ENCODE measurements around the gene TNP1. TPM values are rescaled to one million over a fixed set of nuclear protein-coding genes. Genes with fewer than 3 reads are reported as not detected.

Gene TNP1
- polyA plus RNA-seq, 1 of the 3 experiments (the other 2 are of a cell fraction), result not detected

DNA sequence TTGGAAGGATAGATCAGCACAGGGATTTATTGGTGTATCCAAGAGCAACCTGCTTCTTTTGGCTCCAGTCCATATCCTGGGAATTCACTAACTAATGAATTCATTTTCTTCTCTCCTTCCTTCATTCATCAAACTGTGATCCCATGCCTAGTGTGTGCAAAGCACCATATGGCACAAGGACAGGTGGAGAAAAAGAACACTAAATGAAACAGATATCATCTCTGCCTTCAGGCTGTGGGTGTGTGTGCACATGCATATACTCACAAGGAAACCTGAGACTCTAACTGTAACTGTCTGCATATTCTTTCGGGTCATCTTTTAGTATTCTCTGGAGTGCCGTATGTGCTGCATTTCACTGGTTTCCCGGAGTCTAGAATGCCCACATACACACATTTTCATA lies 20.2 kb downstream of the TNP1 start:
- no peak overlapping the region for H3K4me3 ChIP-seq (ENCODE audit: low read depth in 2 of 2, low read length in 1 of 2)
- H3K27ac ChIP-seq (ENCODE audit: low read depth in 2 of 2, low read length in 1 of 2), result no peak overlapping the region
- H3K4me1 ChIP-seq (ENCODE audit: control insufficient read depth in 1 of 2, insufficient read depth in 2 of 2, low read depth in 1 of 2, low read length in 1 of 2), result peaks cover 0 to 6% of the 10 kb centered on the region in 2 experiments; a peak in 1 of 4 replicates
- TF ChIP-seq FOXJ3 (CRISPR knock-in tag; IDR thresholded peaks at IDR 0.05), result no peak
- no peak for TF ChIP-seq ELF1 (IDR thresholded peaks at IDR 0.05)
- TF ChIP-seq SMC3 (IDR thresholded peaks at IDR 0.05; ENCODE audit: low read depth, low read length), result no peak
- no peak for TF ChIP-seq GATA2 (CRISPR knock-in tag; IDR thresholded peaks at IDR 0.05)
- TF ChIP-seq RAD21 (IDR thresholded peaks at IDR 0.05; ENCODE audit: low read length), result no peak
- TF ChIP-seq, protein P1, sequence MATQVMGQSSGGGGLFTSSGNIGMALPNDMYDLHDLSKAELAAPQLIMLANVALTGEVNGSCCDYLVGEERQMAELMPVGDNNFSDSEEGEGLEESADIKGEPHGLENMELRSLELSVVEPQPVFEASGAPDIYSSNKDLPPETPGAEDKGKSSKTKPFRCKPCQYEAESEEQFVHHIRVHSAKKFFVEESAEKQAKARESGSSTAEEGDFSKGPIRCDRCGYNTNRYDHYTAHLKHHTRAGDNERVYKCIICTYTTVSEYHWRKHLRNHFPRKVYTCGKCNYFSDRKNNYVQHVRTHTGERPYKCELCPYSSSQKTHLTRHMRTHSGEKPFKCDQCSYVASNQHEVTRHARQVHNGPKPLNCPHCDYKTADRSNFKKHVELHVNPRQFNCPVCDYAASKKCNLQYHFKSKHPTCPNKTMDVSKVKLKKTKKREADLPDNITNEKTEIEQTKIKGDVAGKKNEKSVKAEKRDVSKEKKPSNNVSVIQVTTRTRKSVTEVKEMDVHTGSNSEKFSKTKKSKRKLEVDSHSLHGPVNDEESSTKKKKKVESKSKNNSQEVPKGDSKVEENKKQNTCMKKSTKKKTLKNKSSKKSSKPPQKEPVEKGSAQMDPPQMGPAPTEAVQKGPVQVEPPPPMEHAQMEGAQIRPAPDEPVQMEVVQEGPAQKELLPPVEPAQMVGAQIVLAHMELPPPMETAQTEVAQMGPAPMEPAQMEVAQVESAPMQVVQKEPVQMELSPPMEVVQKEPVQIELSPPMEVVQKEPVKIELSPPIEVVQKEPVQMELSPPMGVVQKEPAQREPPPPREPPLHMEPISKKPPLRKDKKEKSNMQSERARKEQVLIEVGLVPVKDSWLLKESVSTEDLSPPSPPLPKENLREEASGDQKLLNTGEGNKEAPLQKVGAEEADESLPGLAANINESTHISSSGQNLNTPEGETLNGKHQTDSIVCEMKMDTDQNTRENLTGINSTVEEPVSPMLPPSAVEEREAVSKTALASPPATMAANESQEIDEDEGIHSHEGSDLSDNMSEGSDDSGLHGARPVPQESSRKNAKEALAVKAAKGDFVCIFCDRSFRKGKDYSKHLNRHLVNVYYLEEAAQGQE (IDR thresholded peaks at IDR 0.05; ENCODE audit: low read depth, low read length), result no peak
- no peak for TF ChIP-seq RXRA (IDR thresholded peaks at IDR 0.05; ENCODE audit: borderline replicate concordance, low read depth)
- TF ChIP-seq, protein P2, sequence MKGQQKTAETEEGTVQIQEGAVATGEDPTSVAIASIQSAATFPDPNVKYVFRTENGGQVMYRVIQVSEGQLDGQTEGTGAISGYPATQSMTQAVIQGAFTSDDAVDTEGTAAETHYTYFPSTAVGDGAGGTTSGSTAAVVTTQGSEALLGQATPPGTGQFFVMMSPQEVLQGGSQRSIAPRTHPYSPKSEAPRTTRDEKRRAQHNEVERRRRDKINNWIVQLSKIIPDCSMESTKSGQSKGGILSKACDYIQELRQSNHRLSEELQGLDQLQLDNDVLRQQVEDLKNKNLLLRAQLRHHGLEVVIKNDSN (IDR thresholded peaks at IDR 0.05; ENCODE audit: borderline replicate concordance, low read depth), result no peak
- no peak for TF ChIP-seq TCF12 (IDR thresholded peaks at IDR 0.05)
- no peak for TF ChIP-seq GABPA (IDR thresholded peaks at IDR 0.05; ENCODE audit: low read depth)
- TF ChIP-seq FOXM1 (IDR thresholded peaks at IDR 0.05; ENCODE audit: low read depth), result no peak
- TF ChIP-seq POLR2AphosphoS5 (IDR thresholded peaks at IDR 0.05; ENCODE audit: low read depth, low read length), result no peak
- no peak for TF ChIP-seq MEF2A (IDR thresholded peaks at IDR 0.05; ENCODE audit: borderline replicate concordance, low read depth)
- TF ChIP-seq, protein P3, sequence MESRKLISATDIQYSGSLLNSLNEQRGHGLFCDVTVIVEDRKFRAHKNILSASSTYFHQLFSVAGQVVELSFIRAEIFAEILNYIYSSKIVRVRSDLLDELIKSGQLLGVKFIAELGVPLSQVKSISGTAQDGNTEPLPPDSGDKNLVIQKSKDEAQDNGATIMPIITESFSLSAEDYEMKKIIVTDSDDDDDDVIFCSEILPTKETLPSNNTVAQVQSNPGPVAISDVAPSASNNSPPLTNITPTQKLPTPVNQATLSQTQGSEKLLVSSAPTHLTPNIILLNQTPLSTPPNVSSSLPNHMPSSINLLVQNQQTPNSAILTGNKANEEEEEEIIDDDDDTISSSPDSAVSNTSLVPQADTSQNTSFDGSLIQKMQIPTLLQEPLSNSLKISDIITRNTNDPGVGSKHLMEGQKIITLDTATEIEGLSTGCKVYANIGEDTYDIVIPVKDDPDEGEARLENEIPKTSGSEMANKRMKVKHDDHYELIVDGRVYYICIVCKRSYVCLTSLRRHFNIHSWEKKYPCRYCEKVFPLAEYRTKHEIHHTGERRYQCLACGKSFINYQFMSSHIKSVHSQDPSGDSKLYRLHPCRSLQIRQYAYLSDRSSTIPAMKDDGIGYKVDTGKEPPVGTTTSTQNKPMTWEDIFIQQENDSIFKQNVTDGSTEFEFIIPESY (IDR thresholded peaks at IDR 0.05; ENCODE audit: borderline replicate concordance, low read depth), result no peak
- TF ChIP-seq RFX5 (IDR thresholded peaks at IDR 0.05; ENCODE audit: low read length), result no peak
- peaks cover 8% of the 10 kb centered on the region for H3F3A ChIP-seq (replicated peaks; ENCODE audit: insufficient read depth)
- no peaks in the 10 kb centered on the region for H3K9me3 ChIP-seq
- no peaks in the 10 kb centered on the region for H3K36me3 ChIP-seq (replicated peaks in 1 of 2; ENCODE audit: control insufficient read depth in 1 of 2, insufficient read depth in 2 of 2, low read length in 1 of 2)
- no peaks in the 10 kb centered on the region for H3K79me2 ChIP-seq (ENCODE audit: insufficient read depth)
- DNase-seq, result no peak
- no peaks in the 10 kb centered on the region for H4K20me1 ChIP-seq (ENCODE audit: insufficient read depth)
- no peaks in the 10 kb centered on the region; the same call in 1 of the 2 replicates for H3K27me3 ChIP-seq (ENCODE audit: insufficient read depth)
- H3K9ac ChIP-seq, result no peak overlapping the region
- no peaks in the 10 kb centered on the region for H3K9me2 ChIP-seq
- no peak overlapping the region for H2AFZ ChIP-seq (ENCODE audit: low read depth)
- ChIA-PET CTCF (no interaction called here), POLR2A (no interaction called here)
- 60% methylated on average over 3 of the region's 3 CpGs for WGBS (ENCODE audit: low lambda C conversion rate)
- no peak overlapping the region for H3K4me2 ChIP-seq

Data from SK-N-SH (cell line).